Measurements from ENCODE around the gene UCP3.

The UCP3 gene, protein sequence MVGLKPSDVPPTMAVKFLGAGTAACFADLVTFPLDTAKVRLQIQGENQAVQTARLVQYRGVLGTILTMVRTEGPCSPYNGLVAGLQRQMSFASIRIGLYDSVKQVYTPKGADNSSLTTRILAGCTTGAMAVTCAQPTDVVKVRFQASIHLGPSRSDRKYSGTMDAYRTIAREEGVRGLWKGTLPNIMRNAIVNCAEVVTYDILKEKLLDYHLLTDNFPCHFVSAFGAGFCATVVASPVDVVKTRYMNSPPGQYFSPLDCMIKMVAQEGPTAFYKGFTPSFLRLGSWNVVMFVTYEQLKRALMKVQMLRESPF

DNA sequence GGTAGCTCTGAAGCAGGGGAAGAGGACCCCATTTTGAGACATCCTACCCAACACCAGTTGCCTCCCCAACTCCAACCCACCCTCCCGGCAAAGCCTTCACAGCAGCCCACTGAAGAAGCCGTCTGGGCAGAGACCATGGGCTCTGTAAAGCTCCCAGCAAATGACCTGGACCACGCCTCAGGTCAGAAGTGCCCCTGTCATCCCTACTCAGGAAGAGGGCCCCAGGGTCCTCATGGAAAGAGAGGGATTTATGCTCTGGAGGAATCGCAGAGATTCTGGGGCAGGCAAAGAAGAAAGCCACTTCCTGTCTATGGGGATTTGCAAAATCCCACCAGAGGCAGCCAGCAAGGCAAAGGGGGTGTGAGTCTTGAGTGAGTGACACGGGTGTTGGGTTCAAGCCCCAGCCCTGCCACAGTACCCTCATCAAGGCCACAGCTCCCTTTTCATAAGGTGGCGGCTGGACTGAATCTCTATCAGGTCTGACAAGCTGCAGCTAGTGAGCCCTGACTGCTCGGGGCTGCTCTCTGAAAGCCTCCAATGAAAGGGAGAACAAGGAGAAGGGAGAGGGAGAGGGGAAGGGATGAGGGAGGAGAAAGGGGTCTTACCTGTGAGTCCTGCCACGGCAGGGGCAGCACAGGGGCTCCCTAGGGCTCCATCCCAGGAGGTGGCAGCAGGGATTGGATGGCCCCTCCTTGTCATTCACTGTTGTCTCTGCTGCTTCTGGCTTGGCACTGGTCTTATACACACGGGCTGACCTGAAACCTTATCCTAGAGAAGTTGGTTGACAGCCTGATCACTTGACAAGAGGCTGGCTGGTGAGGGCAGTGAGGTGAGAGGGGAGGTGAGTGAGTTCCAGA lies at the start of gene UCP3:
Gene UCP3, minus strand, starts transcription at position 713 of the 857 bp plus-strand sequence. CDS start 2,043 bp downstream, outside the sequence.
- DNase-seq (ENCODE audit: low spot score) = no peak

DNA sequence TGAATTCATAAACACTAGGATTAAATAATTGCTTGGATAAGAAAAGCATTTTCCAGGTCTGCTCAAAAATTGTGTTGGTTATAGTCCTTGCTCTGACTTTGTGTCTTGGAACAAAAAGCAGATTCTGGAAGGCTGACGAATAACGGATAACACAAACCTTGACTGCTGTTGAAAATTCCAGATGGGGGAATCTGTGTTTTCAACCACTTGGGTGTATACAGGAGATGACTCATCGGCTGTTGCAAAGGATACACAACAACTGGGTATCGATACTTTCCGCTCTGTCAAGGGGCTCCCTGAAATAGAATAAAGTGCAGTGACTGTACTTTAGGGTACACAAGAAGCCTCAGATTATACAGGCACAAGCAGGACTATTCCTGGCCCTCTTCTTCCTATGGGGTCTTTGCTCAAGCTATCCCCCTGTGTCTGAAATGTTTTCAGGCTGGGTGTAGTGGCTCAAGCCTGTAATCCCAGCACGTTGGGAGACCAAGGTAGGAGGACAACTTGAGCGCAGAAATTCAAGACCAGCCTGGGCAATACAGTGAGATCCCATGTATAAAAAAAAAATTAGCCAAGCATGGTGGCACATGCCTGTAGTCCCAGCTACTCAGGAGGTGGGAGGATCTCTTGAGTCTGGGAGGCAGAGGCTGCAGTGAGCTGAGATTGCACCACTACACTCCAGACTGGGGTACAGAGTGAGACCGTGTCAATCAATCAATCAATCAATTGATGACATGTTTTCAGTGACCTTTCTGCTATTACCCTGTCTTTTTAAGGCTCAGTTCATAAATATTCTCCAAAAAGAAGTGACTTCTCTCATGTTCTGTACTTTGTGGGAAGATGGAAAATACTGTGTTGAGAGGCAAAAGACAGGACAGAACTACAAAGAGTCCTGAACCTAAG lies 48.6 kb upstream of the UCP3 start:
- DNase-seq (ENCODE audit: low spot score) = peak; percentile 15

DNA sequence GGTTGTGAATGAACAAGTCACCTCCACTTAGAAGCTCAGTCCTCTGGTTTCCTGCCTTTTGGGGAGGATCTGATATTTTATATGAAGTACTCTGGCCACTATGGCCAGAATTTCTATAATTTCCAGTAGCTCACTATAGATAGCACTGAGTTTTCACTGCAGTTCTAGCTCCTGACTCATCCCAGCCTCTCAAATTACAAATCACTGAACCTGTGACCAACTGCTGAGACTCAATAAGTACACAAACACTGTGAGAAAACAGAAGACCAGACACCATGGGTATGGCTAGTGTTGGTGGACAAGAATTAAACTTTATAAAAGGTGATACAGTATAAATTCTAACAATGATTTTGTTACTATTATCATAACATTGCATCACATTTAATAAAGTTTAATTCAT lies 47.1 kb upstream of the UCP3 start:
- DNase-seq (ENCODE audit: low spot score) = peak; percentile 42

DNA sequence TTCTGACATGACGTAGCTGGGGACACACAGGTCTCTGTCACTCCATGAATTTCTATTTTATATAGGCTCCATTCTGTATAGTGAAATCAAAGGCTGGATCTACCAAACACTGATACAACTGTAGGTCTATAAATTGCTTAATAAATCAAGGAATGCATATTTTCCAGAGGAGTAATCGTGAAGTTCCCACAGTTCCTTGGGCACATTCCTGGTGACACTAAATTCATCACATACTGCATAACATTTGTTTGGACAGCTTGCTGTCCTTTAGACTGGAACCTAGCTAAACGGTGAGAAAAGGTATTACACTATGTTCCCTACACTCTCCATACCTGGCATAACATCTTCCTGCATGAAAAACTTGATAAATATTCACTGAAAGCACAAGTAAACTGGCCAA lies 41.6 kb upstream of the UCP3 start:
- no peak for DNase-seq (ENCODE audit: low spot score)

DNA sequence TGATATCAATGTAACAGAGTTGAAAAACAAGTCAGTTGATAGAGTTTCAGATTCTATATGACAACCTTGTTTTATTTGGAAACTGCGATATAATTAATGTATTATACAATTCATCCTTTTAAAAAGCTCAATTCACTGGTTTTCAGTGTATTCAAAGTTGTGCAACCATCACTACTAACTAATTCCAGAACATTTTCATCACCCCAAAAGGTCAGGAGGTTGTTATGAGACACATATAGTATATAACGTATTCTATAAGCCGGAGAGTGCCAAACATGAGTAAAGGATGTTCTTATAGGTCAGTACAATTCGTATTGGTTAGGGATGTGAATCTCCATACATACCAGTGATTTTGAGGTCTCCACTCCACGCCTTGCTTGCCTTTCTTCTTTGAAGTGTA lies 40.1 kb upstream of the UCP3 start:
- no peak for DNase-seq (ENCODE audit: low spot score)

DNA sequence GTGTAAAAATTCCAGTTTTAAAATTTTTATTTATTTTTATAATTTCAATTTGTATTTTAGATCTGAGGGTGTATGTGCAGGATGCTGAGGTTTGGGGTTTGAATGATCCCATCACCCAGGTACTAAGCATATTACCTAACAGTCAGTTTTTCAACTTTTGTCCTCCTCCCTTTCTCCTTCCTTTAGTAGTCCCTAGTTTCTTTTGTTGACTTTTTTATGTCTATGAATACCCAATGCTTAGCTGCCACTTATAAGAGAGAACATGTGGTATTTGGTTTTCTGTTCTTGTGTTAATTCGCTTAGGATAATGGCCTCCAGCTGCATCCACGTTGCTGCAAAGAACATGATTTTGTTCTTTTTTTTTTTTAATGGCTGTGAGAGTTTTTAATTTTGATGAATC lies 35.7 kb upstream of the UCP3 start:
- DNase-seq (ENCODE audit: low spot score) = no peak

DNA sequence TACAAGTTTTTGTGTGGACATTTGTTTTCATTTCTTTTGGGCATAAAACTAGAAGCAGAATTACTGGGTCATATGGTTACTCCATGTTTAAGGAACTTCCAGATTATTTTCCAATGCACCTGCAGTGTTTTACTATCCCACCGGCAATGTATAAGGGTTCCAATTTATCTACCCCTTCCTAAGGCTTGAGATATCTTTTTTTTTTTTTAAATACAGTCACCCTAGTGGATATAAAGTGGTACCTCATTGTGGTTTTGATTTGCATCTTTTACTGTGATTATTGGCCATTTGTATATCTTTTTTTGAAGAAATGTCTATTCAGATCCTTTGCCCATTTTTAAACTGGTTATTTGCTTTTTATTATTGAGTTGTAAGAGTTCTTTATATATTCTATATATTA lies 34.6 kb upstream of the UCP3 start:
- no peak for DNase-seq (ENCODE audit: low spot score)

DNA sequence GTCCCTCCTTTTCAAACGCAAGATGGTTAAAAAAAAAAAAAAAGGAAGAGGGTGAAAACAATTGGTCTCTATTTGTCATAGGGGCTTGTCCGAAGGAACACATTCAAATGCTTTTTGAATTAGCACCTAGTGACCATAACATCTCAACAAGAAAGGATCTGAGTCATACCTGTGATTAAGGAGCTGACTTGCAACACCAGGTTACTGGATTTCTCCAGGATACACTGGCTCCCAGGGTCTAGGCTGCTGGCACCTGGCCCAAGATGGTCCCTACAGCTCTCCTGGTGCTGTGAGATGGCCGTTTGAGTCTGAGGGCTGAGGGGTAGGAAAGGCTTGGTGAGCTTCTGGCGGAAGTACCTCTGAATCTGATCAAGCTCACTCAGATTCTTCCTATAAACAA lies 28.4 kb upstream of the UCP3 start:
- peak; percentile 67 for DNase-seq (ENCODE audit: low spot score)

DNA sequence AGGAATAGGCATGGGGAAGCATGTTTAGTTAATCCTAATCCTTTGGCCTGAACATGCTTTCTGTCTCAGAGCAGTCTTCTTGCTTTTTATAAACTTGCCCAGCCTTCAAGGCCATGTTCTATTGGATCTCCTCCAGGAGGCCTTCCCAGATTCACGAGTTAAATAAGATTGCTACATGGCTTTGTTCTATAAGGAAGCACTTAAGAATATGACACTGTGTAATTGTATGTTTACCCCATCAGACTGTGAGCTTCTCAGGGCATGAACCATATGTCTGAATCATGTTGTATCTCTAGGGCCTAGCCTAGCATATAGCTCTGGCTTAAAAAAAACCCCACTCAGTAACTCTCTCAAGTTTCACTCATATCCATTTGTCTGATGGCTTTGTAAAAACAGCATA lies 26.4 kb upstream of the UCP3 start:
- DNase-seq (ENCODE audit: low spot score) = no peak

DNA sequence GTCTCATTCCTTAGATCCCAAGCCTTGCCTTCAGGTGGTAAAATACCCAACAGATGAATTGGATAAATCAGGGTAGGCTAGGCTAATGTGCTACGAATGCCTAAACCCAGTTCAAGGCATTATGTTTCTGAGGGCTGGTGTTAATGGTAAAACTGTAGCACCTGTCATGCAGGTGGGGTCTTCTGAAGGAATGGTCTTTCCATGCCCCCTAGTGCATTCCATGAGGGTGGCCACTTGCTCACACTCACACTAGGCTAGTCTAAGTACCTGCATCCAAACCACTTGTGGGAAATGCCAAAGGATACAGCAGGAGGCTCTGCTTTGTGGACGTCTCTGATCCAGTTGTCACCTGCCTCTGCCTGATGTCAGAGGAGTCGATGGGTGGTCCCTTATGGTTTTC lies 24.2 kb upstream of the UCP3 start:
- DNase-seq (ENCODE audit: low spot score) = no peak

DNA sequence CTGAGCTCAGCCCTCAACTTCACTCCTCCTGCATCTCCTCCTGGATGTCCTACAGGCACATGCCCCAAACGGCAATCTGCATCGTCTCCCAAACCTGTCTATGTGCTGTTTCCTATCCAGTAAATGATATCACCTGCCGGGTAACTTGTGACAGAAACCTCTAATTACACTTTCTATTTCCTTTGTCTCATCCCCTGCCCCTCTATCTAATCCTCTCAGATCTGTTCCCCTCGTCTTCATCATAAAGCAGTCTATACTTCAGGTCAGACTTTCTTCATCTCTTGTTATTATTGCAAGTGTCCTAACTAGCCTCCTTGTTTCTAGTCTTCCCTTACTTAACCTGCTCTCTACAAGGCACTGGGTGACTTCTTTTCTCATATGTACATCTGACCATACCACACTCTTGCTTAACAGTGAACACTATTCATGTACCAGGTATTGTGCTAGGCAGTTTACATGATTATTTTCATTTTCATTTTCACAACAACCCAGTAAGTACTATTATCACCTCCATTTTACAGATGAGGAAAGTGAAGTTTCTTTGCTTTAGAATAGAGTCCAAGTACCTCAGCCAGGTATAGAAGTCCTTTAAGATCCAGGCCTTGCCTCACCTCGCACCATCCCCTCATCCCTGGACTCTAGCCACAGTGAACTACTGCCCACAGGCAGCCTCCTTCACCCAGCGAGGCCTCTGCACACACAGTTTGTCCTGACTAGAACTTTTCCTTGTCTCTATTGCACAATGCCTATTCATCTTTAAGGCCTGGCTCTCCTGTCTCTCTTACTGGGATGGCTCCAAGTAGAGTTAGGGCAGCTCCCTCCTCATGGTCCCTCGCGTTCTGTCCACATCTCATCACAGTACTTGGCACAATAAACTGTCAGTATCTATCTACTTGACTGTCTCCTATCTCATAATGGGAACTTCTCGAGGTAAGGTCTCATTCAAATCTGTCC lies 22.1 kb upstream of the UCP3 start:
- DNase-seq (ENCODE audit: low spot score) = no peak

DNA sequence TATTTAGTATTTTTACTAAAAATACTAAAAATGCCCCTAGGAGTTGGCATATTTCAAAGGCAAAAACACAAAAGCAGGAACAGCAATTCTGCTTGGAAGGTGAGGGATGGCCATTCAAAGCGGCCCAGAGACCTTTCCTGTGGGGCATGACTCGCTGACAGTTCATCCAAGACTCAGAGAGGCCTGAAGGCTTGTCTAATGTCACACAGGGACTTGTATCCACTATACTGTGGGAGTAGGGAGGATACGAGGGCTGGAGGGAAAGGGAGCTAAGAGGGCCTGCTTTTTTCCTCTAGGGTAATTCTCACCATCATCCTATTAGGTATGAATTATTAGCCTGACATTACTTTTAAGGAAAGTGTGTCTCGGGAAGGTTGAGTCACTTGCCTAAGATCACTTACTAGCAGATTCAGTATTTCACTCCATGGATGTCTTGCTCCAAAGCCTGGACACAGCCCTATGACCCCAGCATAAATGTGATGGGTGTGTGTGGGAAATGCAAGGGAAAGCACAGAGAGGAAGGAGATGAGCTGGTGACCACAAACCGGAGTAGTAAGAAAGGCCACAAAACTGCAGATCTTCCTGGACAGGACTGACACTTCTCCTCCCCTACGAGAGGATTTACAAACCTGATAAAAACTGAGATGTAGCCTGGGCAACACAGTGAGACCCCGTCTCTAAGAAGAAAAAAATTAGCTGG lies 16.7 kb upstream of the UCP3 start:
- DNase-seq (ENCODE audit: low spot score) = peak; percentile 33

DNA sequence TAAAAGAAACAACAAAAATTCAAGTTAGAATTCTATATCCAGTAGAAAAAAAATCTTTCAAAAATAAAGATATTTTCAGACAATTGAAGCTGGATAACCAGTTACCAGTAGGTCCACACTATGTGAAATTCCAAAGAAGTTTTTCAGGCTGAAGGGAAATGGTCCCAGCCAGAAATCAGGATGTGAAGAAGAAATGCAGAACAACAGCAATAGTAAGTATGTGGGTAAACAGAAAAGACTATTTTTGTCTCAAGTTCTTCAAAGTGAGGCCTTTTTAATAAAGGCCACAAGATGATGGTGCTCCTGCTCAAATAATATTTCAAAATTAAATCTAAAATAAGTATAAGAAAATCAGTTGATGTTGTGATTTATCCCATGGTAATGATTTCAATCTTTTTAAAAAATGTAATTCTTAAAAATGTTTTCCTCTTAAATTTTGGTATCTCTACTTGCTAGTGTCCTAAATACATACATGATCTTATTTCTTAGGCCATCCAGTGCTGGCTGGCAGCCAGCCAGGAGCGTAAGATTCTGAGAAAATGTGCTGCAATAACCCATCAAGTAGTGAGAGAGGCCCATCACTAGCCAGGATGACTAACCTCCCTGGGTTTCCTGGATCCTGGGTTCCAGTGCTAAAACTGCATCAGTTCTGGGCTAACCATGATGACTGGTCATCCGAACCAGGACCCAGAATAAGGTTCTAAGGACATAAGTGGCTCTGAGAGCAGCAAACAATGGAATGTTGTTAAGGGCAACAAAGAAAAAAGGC lies 15.6 kb upstream of the UCP3 start:
- DNase-seq (ENCODE audit: low spot score) = no peak

DNA sequence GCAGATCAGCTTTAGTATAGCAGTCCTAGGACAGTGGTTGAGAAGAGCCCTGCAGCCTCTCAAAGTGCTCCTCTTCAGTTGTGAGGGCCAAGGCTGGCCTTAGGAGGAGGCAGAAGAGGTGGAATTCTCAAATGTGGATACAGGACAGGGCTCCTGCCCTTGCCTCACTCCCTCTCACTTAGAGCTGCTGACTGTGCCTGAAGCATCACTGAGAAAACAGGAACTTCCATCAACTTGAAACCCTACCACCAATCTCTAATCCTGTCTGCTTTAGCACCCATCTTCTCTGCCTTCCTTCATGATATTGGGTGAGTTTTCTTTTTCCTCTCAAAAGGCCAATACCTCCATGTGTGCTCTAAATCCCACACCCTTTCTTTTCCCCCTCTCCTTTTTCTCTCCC lies 14.4 kb upstream of the UCP3 start:
- DNase-seq (ENCODE audit: low spot score) = no peak

DNA sequence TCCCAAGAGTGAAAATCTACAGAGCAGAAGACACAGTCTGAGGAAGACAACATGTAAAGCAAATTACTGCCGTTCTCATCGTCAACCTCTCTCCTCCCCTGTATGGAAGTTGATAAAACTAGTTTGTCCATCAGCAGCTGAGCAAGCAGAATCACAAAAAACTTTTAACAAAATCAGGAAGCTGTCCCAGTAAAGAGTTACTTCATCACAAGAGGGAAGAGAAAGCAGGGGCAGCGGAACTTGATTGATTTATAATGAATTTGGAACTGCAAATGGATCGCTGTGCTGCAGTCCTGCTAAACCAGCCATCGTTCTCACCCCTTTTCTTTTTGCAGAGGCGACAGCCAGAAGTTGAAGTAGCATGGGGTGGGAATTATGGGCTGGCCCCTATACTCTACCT lies 13.7 kb upstream of the UCP3 start:
- no peak for DNase-seq (ENCODE audit: low spot score)

DNA sequence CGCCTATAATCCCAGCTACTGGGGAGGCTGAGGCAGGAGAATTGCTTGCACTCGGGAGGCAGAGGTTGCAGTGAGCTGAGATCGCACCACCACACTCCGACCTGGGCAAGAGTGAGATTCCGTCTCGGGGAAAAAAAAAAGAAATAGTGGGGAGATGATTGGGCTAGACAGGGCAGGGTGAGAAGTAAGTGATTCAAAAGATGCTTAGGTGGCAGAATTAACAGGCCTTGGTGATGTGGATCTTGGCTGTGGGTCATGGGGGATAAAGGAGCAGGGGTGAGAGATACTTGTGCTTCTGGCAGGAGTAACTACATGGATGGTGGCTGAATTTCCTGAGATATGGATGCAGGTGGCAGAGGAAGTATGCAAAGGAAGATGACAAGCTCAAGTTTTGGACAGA lies 13.1 kb upstream of the UCP3 start:
- DNase-seq (ENCODE audit: low spot score) = no peak

DNA sequence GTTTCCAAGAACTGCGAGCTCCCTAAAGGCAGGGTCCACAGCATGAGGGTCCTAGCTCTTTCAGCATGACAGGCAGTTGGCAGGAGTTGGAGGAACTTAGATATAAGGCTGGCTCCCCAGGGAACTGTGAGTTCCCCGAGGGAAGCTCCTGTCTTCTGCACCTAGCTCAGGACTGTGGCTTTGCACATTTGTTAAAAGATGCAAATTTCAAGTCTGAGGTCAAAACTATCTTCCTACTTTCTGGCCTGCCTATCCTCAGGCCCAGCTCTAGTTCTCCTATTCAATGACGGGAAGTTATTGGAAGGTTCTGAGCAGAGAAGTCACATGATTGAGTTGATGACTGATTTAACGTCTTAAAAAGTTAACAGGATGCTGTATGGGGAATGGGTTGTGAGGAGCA lies 11.7 kb upstream of the UCP3 start:
- DNase-seq (ENCODE audit: low spot score) = no peak

DNA sequence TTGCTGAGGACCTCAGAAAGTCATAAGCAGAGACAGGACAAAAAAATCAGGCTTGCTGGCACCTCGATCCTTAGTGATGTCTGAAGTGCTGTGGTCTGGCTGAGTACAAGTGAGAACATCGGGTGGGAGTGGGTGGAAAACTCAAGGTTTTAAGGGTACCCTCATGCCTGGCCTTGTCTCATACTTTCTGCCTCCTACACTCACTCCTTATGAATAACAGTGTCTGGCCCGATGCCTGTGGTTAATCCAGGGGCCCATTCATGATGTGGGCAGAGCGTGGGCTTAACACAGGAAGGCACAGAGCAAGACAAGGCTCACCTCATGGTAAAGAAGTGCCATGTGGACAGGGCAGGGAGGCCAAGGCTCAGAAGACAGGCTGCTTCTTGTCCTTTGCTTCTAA lies 11.0 kb upstream of the UCP3 start:
- no peak for DNase-seq (ENCODE audit: low spot score)

DNA sequence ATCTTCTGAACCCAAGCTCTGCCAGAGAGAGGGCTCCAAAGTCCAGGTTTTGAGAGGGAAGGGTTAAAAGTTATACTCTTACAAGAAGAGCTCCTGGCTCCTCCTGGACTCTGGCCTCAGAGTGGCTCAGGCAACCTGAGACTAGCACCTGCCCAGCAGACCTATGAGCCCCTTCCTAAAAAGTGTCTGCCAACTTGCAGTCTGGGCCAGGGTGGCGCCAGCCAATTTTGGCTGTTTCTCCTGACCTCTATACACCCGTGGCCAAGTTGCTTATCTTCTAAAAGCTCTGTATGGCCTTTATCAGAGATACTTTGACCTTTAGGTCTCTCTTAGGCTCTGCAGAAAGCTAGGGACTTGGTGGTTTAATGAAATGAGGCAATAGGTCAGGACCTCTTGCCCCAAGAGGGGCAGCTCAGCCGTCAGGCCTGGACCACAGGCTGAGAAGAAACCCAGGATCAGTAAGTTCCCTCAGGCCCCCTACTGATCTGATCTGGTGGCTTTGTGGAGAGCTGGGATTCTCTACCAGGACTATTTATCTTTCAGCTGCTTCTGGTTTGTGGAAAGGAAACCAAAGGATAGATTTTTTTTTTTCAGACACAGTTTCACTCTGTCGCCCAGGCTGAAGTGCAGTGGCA lies 10.3 kb upstream of the UCP3 start:
- DNase-seq (ENCODE audit: low spot score) = no peak
